Measurements from ENCODE around the gene ARRDC2. TPM values are rescaled to one million over a fixed set of nuclear protein-coding genes. Genes with fewer than 3 reads are reported as not detected.

Gene ARRDC2
- total and polyA plus RNA-seq, 9 of the 15 experiments (the other 6 are each of a cell fraction or from before 2014, with no cell fraction given) = 1.9 to 27.4 (median 15.2) TPM

- TF ChIP-seq EHMT2 (IDR thresholded peaks at IDR 0.05) = no peak
- TF ChIP-seq BRD9 (IDR thresholded peaks at IDR 0.05; ENCODE audit: low read depth, partially characterized antibody) = peak; percentile 74
- TF ChIP-seq ZBTB8A (IDR thresholded peaks at IDR 0.05; ENCODE audit: partially characterized antibody) = no peak
- no peak for TF ChIP-seq YBX1 (IDR thresholded peaks at IDR 0.05)
- no peak for TF ChIP-seq HSF4 (CRISPR knock-in tag; IDR thresholded peaks at IDR 0.05; ENCODE audit: borderline replicate concordance)
- TF ChIP-seq, protein P1, sequence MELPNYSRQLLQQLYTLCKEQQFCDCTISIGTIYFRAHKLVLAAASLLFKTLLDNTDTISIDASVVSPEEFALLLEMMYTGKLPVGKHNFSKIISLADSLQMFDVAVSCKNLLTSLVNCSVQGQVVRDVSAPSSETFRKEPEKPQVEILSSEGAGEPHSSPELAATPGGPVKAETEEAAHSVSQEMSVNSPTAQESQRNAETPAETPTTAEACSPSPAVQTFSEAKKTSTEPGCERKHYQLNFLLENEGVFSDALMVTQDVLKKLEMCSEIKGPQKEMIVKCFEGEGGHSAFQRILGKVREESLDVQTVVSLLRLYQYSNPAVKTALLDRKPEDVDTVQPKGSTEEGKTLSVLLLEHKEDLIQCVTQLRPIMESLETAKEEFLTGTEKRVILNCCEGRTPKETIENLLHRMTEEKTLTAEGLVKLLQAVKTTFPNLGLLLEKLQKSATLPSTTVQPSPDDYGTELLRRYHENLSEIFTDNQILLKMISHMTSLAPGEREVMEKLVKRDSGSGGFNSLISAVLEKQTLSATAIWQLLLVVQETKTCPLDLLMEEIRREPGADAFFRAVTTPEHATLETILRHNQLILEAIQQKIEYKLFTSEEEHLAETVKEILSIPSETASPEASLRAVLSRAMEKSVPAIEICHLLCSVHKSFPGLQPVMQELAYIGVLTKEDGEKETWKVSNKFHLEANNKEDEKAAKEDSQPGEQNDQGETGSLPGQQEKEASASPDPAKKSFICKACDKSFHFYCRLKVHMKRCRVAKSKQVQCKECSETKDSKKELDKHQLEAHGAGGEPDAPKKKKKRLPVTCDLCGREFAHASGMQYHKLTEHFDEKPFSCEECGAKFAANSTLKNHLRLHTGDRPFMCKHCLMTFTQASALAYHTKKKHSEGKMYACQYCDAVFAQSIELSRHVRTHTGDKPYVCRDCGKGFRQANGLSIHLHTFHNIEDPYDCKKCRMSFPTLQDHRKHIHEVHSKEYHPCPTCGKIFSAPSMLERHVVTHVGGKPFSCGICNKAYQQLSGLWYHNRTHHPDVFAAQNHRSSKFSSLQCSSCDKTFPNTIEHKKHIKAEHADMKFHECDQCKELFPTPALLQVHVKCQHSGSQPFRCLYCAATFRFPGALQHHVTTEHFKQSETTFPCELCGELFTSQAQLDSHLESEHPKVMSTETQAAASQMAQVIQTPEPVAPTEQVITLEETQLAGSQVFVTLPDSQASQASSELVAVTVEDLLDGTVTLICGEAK (IDR thresholded peaks at IDR 0.05) = no peak
- TF ChIP-seq, protein P1 (CRISPR knock-in tag; IDR thresholded peaks at IDR 0.05) = no peak
- peak; percentile 58; the same call in 1 of the 2 replicates for TF ChIP-seq FOXJ2 (tag; IDR thresholded peaks at IDR 0.05)
- no peak for TF ChIP-seq TAF7 (tag; IDR thresholded peaks at IDR 0.05)
- peak; percentile 43; the same call in 1 of the 2 replicates for TF ChIP-seq CTBP1 (IDR thresholded peaks at IDR 0.05; ENCODE audit: borderline replicate concordance)
- no peak for TF ChIP-seq ZNF780A (CRISPR knock-in tag; IDR thresholded peaks at IDR 0.05)
- TF ChIP-seq E2F4 (CRISPR knock-in tag; IDR thresholded peaks at IDR 0.05; ENCODE audit: low read depth) = no peak
- no peak for TF ChIP-seq ZNF3 (CRISPR knock-in tag; IDR thresholded peaks at IDR 0.05)
- TF ChIP-seq LEF1 (IDR thresholded peaks at IDR 0.05) = no peak
- TF ChIP-seq BCL6 (CRISPR knock-in tag; IDR thresholded peaks at IDR 0.05) = no peak
- TF ChIP-seq MTA3 (IDR thresholded peaks at IDR 0.05; ENCODE audit: borderline replicate concordance) = peak; percentile 35; the same call in 1 of the 2 replicates
- no peak for TF ChIP-seq CBX5 (IDR thresholded peaks at IDR 0.05; ENCODE audit: borderline replicate concordance, low read depth)
- TF ChIP-seq, protein P2, sequence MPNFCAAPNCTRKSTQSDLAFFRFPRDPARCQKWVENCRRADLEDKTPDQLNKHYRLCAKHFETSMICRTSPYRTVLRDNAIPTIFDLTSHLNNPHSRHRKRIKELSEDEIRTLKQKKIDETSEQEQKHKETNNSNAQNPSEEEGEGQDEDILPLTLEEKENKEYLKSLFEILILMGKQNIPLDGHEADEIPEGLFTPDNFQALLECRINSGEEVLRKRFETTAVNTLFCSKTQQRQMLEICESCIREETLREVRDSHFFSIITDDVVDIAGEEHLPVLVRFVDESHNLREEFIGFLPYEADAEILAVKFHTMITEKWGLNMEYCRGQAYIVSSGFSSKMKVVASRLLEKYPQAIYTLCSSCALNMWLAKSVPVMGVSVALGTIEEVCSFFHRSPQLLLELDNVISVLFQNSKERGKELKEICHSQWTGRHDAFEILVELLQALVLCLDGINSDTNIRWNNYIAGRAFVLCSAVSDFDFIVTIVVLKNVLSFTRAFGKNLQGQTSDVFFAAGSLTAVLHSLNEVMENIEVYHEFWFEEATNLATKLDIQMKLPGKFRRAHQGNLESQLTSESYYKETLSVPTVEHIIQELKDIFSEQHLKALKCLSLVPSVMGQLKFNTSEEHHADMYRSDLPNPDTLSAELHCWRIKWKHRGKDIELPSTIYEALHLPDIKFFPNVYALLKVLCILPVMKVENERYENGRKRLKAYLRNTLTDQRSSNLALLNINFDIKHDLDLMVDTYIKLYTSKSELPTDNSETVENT (CRISPR knock-in tag; IDR thresholded peaks at IDR 0.05) = no peak
Measured at GRCh38 chr19:18063463-18063862, 55.5 kb downstream of the ARRDC2 start (continued).
